Hindlimb muscle (tissue), 1 donor: ENCODE measurements around the gene RIOK1. TPM values are rescaled to one million over a fixed set of nuclear protein-coding genes. Genes with fewer than 3 reads are reported as not detected.
"Not testable (repeated sequence)": the region's sequence is repeated elsewhere in the genome, so short reads cannot be mapped to it uniquely, and the experiment has no call there.

Experiments
- DNase-seq: peaks from one replicate; pipeline ENCODE4 v3.0.0-alpha.2; 2013
- polyA plus RNA-seq: library from polyadenylated mRNA; unstranded; fragments of 120-200 nt; gene quantifications from one replicate; pipeline ENCODE4 v1.2.1, GENCODE V29; 2013; ENCODE audit not compliant: insufficient read length

RIOK1 gene
- polyA plus RNA-seq: 21.0 TPM

- DNase-seq: peak; percentile 94
These were observed at the start of gene RIOK1, which contains the start of gene CAGE1 for GRCh38 chr6:7389451-7390225. Gene RIOK1, plus strand, starts transcription at chr6:7389808. Its CDS starts 195 bp downstream, at chr6:7390003. Gene CAGE1, minus strand, starts transcription at chr6:7389742. Its CDS starts 2,569 bp downstream, at chr6:7387173.

GRCh38 chr6:7341271-7341670 lies 48.3 kb upstream of the RIOK1 start:
- no peak for DNase-seq

DNA sequence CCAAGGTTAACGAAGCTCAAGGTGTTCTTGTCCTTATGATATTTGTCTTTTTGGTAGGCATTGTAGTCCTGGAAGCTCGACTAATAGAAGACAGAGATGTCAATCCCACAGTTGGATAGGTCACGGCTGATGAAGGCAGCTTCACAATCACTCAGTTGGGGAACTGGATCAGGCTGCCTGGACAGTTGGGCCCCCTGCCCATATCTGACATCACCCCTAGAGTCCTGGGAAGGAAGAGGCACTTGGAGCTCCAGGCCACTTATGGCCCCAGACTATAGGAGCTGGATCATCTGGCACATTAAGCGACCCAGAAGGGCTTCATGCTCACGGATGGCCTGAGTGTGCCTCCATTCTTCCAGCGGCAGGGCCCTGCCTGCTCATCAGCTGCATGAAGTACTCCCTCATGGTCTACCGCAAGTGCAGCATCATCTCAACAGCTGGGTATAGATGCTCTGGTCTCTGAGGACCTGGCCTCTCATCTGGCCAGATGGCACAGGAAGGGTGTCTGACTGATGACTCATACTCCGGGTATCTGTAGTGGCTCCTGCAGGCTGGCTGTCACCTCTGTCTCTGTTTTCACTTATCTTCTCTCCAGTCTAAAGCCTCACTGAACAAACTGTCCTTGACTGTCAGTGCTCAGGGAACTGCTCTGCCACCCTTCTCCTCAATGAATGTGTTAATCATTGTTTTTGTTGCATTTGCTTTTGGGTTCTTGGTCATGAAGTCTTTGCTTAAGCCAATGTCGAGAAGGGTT lies 47.4 kb upstream of the RIOK1 start:
- no peak for DNase-seq

DNA sequence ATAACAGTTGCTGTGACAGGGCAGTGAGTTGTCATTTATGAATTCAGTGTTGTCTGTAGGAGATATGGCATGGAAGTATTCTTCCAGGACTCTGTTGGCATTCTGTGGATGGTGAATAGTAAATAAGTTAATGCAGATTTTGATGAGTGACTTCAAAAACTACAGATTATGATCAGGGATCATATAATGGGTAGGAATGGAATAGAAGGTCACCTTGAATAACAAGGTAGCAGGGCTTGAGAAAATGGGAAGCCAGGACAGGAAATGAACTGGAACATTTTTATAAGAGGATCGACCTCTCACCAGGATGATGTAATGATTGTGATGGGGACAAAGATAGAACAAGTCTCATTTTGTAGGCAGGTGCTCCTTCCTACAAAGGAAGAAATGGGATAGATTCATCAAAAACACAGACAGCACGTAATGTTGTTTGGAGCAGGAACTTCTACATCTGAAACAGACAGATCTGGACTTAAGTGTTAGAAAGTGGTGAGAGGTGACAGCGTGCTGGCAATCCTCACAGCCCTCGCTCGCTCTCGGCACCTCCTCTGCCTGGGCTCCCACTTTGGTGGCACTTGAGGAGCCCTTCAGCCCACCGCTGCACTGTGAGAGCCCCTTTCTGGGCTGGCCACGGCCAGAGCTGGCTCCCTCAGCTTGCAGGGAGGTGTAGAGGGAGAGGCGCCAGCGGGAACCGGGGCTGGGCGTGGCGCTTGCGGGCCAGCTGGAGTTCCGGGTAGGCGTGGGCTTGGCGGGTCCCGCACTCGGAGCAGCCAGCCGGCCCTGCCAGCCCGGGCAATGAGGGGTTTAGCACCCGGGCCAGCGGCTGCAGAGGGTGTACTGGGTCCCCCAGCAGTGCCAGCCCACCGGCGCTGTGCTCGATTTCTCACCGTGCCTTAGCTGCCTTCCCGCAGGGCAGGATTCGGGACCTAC lies 45.8 kb upstream of the RIOK1 start:
- DNase-seq: no peak

DNA sequence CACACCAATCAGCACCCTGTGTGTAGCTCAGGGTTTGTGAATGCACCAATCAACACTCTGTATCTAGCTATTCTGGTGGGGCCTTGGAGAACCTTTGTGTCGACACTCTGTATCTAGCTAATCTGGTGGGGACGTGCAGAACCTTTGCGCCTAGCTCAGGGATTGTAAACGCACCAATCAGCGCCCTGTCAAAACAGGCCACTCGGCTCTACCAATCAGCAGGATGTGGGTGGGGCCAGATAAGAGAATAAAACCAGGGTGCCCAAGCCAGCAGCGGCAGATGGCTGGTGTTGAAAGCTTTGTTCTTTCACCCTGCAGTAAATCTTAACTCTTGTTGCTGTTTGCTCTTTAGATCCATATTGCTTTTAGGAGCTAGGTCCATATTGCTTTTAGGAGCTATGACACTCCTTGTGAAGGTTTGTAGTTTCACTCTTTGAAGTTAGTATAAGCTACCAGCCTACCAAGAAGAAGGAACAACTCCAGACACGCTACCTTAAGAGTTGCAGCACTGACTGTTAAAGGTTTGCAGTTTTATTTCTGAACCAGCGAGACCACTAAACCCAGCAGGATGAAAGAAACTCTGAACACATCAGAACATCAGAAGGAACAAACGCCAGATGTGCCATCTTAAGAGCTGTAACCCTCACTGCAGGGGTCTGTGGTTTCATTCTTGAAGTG lies 44.7 kb upstream of the RIOK1 start:
- not testable (repeated sequence) for DNase-seq

DNA sequence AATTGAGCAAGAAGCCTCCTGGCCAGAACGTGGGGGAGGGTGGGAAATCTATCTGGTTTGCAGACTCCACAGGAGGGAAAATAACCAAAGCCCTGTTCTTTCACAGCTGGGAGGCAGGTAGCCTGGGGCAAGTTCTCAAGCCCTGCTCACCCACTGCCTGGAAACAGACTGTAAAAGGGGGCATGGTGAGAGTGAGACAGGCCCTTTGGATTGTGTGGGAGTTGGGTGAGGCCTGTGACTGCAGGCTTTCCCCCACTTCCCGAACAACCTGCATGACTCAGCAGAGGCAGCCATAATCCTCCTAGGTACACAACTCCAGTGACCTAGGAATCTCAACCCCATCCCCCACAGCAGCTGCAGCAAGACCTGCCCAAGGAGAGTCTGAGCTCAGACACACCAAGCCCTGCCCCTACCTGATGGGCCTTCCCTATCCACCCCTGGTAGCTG lies 42.0 kb upstream of the RIOK1 start:
- not testable (repeated sequence) for DNase-seq

DNA sequence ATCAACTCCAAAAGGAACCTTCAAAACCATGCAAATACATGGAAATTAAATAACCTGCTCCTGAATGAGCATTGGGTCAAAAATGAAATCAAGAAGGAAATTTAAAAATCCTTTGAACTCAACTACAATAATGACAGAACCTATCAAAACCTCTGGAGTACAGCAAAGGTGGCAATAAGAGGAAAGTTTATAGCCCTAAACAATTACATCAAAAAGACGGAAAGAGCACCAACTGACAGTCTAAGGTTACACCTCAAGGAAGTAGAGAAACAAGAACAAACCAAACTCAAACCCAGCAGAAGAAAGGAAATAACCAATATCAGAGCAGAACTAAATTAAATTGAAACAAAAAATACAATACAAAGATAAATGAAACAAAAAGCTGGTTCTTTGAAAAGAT lies 39.0 kb upstream of the RIOK1 start:
- not testable (repeated sequence) for DNase-seq

DNA sequence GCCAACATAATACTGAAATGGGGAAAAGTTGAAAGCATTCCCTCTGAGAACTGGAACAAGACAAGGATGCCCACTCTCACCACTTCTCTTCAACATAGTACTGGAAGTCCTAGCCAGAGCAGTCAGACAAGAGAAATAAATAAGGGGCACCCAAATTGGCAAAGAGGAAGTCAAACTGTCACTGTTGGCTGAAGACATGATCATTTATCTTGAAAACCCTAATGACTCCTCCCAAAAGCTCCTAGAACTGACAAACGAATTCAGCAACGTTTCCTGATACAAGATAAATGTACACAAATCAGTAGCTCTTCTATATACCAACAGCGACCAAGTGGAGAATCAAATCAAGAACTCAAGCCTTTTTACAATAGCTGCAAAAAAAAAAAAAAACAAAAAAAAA lies 37.7 kb upstream of the RIOK1 start:
- DNase-seq: not testable (repeated sequence)

- no peak for DNase-seq
These were observed 22.2 kb upstream of the RIOK1 start for GRCh38 chr6:7367408-7367807.

- no peak for DNase-seq
These were observed 15.9 kb upstream of the RIOK1 start for GRCh38 chr6:7373739-7374138.

DNA sequence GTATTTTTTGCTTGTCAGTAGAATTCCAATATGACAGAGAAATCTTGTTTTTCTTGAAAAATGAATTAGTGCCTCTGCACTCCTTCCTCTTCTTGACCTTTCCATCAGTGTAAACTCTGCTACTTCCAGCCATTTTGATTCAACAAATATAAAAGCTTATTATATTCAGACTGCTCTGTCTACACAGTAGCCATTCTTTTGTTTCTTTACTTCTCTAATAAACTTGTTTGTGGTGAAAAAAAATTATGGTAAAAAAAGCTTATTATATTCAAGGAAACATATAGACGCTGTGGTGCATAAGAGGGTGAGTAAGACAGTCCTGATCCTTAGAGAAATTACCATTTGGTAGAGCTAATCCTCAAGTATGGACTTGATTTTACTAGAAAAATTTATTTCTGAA lies 11.6 kb upstream of the RIOK1 start:
- no peak for DNase-seq

DNA sequence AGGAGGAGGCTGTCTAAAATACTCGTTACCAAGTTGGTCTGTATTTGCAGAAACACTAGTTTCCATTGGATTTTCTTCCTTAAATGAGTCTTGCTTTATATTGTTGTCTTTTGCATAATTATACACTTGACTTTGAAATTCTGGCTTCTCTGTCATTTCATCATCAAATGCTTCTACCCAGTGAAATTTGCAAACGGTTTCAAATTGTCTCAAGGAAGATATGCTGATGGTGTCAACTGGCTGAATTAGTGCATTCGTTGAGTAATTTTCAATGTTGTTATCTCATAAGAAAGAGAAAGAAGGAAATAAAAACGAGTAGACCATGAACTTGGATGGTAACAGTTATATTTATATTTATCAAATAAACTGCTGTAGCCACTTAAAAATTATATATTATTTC lies 10.9 kb upstream of the RIOK1 start:
- DNase-seq: no peak

GRCh38 chr6:7381092-7381491 lies 8.5 kb upstream of the RIOK1 start:
- no peak for DNase-seq

GRCh38 chr6:7389162-7389450 lies 502 bp upstream of the RIOK1 start:
- no peak for DNase-seq

- DNase-seq: no peak
These were observed 744 bp downstream of the RIOK1 start for GRCh38 chr6:7390226-7390878.

GRCh38 chr6:7391151-7391550 lies 1.5 kb downstream of the RIOK1 start:
- DNase-seq: no peak

DNA sequence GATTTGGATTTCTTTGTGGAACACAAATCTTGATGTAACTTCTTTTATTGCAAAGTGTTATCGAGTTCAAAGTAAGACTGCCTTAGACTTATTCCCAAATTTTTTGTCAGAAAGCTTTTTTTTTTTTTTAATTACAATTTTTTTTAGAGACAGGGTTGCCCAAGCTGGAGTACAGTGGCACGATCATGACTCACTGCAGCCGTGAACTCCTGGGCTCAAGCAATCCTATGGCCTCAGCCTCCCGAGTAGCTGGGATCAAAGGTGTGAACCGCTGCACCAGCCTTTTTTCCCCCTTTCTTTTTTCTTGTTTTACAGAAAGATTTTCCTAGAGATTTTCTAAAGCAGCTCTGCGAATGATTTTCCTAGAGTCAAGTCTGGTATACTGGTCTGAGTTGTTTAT lies 2.8 kb downstream of the RIOK1 start:
- no peak for DNase-seq

DNA sequence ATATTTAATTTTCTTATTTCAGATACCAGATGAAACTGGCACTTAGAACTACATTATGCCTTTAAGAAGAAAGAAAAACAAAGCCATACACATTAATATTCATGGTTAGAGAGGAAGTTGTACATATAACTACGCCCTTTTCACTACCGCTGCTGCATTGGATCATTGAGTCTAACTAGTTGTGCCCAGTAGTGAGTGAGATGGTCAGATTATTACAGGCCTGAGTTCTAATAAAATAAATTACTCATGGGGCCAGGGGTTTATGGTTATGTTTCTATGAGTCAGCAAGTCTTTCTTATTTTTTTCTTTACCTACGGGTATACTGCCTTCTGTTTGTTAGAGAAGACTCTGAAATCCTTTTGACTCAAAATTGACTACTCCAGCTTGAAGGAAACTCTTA lies 11.5 kb downstream of the RIOK1 start:
- DNase-seq: no peak

DNA sequence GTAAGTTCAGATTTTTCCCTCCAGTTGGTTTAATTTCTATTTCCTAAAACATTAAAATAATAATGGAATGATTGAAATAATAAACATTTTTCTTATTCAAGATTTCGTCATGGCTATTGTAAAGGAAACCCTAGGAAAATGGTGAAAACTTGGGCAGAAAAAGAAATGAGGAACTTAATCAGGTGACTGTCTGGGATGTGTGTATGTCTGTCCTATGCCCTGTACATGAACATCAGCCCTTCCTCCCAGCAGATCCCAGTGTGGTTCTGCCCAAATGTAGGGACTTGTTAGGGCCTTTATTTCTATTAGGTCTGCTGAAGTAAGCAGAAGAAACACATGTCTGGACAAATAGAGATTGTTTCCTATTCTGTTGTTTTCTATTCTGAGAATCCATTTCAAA lies 13.1 kb downstream of the RIOK1 start:
- peak; percentile 3 for DNase-seq

GRCh38 chr6:7404546-7404945 lies 14.9 kb downstream of the RIOK1 start:
- no peak for DNase-seq

GRCh38 chr6:7406743-7407142 lies 17.1 kb downstream of the RIOK1 start:
- no peak for DNase-seq

DNA sequence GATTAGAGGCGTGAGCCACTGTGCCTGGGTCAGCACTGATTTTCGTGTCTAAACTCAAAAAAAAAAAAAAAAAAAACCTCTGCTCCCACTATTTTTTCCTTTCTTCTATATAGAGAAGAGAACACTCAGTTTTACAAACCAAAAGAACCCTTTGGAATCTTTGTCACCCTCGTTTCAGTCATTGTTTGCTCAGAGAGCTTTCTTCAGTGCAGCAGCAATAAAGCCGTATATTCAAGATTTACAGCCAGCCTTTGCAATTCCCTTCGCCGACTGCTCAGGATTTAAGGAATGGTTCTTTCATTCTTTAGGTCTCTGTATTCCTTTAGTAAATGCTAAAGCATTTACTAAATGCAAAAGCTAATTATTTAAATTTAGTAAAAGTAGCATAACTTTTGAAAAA lies 20.1 kb downstream of the RIOK1 start:
- no peak for DNase-seq
